Measurements from ENCODE around the gene NETO2. TPM values are rescaled to one million over a fixed set of nuclear protein-coding genes. Genes with fewer than 3 reads are reported as not detected.

The NETO2 gene
- polyA plus RNA-seq, 1 donor from 2014 or later, result 101 TPM

DNA sequence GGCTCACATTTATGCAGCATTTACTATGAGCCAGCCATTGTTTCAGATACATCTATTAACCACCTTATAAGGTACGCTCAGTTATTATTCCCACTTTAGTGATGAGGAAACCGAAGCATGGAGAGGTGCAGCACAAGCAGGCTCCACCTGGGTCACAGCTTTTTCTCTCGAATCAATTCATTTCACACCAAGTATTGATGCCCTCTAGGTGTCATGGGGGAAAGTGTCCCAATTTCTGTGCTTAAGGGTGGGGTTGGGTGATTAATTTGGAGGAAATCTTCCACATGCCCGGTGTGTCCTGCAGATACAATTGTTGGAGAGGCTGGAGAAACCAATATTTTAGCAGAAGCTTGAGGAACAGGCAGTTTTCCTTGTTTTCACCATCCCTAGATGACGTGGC is 107.5 kb downstream of the NETO2 start:
- no peak overlapping the region for H3K27ac ChIP-seq (ENCODE audit: low read length)
- TF ChIP-seq POLR2AphosphoS5 (IDR thresholded peaks at IDR 0.05), result no peak
- no peak for TF ChIP-seq RAD21 (conservative IDR thresholded peaks at IDR 0.05)
- no peak for TF ChIP-seq SMC3 (conservative IDR thresholded peaks at IDR 0.05; ENCODE audit: poor library complexity)
- TF ChIP-seq, protein P1, sequence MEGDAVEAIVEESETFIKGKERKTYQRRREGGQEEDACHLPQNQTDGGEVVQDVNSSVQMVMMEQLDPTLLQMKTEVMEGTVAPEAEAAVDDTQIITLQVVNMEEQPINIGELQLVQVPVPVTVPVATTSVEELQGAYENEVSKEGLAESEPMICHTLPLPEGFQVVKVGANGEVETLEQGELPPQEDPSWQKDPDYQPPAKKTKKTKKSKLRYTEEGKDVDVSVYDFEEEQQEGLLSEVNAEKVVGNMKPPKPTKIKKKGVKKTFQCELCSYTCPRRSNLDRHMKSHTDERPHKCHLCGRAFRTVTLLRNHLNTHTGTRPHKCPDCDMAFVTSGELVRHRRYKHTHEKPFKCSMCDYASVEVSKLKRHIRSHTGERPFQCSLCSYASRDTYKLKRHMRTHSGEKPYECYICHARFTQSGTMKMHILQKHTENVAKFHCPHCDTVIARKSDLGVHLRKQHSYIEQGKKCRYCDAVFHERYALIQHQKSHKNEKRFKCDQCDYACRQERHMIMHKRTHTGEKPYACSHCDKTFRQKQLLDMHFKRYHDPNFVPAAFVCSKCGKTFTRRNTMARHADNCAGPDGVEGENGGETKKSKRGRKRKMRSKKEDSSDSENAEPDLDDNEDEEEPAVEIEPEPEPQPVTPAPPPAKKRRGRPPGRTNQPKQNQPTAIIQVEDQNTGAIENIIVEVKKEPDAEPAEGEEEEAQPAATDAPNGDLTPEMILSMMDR (IDR thresholded peaks at IDR 0.05; ENCODE audit: poor library complexity, severe bottlenecking), result no peak
- TF ChIP-seq EP300 (conservative IDR thresholded peaks at IDR 0.05; ENCODE audit: poor library complexity, severe bottlenecking), result no peak
- TF ChIP-seq TAF1 (IDR thresholded peaks at IDR 0.05; ENCODE audit: low read depth), result no peak
- TF ChIP-seq, protein P2, sequence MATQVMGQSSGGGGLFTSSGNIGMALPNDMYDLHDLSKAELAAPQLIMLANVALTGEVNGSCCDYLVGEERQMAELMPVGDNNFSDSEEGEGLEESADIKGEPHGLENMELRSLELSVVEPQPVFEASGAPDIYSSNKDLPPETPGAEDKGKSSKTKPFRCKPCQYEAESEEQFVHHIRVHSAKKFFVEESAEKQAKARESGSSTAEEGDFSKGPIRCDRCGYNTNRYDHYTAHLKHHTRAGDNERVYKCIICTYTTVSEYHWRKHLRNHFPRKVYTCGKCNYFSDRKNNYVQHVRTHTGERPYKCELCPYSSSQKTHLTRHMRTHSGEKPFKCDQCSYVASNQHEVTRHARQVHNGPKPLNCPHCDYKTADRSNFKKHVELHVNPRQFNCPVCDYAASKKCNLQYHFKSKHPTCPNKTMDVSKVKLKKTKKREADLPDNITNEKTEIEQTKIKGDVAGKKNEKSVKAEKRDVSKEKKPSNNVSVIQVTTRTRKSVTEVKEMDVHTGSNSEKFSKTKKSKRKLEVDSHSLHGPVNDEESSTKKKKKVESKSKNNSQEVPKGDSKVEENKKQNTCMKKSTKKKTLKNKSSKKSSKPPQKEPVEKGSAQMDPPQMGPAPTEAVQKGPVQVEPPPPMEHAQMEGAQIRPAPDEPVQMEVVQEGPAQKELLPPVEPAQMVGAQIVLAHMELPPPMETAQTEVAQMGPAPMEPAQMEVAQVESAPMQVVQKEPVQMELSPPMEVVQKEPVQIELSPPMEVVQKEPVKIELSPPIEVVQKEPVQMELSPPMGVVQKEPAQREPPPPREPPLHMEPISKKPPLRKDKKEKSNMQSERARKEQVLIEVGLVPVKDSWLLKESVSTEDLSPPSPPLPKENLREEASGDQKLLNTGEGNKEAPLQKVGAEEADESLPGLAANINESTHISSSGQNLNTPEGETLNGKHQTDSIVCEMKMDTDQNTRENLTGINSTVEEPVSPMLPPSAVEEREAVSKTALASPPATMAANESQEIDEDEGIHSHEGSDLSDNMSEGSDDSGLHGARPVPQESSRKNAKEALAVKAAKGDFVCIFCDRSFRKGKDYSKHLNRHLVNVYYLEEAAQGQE (IDR thresholded peaks at IDR 0.05; ENCODE audit: borderline replicate concordance), result no peak
- TF ChIP-seq MXI1 (conservative IDR thresholded peaks at IDR 0.05; ENCODE audit: poor library complexity, severe bottlenecking), result no peak
- no peak for TF ChIP-seq EZH2 (IDR thresholded peaks at IDR 0.05; ENCODE audit: borderline replicate concordance, insufficient read depth, low read length, poor library complexity, severe bottlenecking)
- no peaks in the 10 kb centered on the region for H3K27me3 ChIP-seq (ENCODE audit: insufficient read depth, low read depth, low read length)
- H3K79me2 ChIP-seq (replicated peaks; ENCODE audit: insufficient read depth, low read length), result no peaks in the 10 kb centered on the region
- H3K4me2 ChIP-seq (ENCODE audit: low read length), result no peak overlapping the region
- no peaks in the 10 kb centered on the region for H3F3A ChIP-seq (ENCODE audit: insufficient read depth, low read length, poor library complexity, severe bottlenecking)
- no peaks in the 10 kb centered on the region for H3K9me2 ChIP-seq (ENCODE audit: insufficient read depth, low read length)
- no peaks in the 10 kb centered on the region for H4K20me1 ChIP-seq (ENCODE audit: insufficient read depth)
- no peak overlapping the region for H3K9ac ChIP-seq (ENCODE audit: low read length)
- no peak overlapping the region for H2AFZ ChIP-seq (ENCODE audit: low read depth, low read length)
- H3K9me3 ChIP-seq (ENCODE audit: low read length), result no peaks in the 10 kb centered on the region
- H3K36me3 ChIP-seq (ENCODE audit: insufficient read depth, low read length), result no peaks in the 10 kb centered on the region
- H3K4me3 ChIP-seq (ENCODE audit: low read length), result no peak overlapping the region

DNA sequence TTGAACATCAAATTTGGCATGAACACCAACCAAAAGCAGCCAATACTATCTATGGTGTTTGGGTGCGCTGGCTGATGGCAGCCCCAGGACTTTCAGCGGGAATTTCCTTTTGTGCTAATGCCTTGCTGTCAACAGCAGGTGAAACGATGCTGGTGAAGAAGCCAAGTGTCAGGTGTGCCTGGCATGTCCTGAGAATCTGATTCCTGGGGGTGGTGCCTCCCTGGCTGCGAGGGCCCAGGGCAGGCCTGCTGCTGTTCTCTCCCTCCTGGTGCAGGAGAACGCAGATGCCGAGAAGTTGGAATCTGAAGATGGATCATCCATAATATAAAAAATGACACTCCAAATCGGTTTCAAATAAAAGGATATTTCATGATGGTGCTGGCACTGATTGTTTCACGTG is 108.3 kb downstream of the NETO2 start:
- H3F3A ChIP-seq (ENCODE audit: insufficient read depth, low read length, poor library complexity, severe bottlenecking), result no peaks in the 10 kb centered on the region
- H3K4me2 ChIP-seq (ENCODE audit: low read length), result no peak overlapping the region
- no peaks in the 10 kb centered on the region for H3K9me3 ChIP-seq (ENCODE audit: low read length)
- no peak overlapping the region for H3K4me3 ChIP-seq (ENCODE audit: low read length)
- H3K36me3 ChIP-seq (ENCODE audit: insufficient read depth, low read length), result no peaks in the 10 kb centered on the region
- TF ChIP-seq, protein P1 (IDR thresholded peaks at IDR 0.05; ENCODE audit: poor library complexity, severe bottlenecking), result no peak
- TF ChIP-seq TAF1 (IDR thresholded peaks at IDR 0.05; ENCODE audit: low read depth) (no peak), SMC3 (conservative IDR thresholded peaks at IDR 0.05; ENCODE audit: poor library complexity) (no peak), POLR2AphosphoS5 (IDR thresholded peaks at IDR 0.05) (no peak), EP300 (conservative IDR thresholded peaks at IDR 0.05; ENCODE audit: poor library complexity, severe bottlenecking) (no peak), EZH2 (IDR thresholded peaks at IDR 0.05; ENCODE audit: borderline replicate concordance, insufficient read depth, low read length, poor library complexity, severe bottlenecking) (no peak), MXI1 (conservative IDR thresholded peaks at IDR 0.05; ENCODE audit: poor library complexity, severe bottlenecking) (no peak), RAD21 (conservative IDR thresholded peaks at IDR 0.05) (no peak)
- TF ChIP-seq, protein P2 (IDR thresholded peaks at IDR 0.05; ENCODE audit: borderline replicate concordance), result no peak
- H2AFZ ChIP-seq (ENCODE audit: low read depth, low read length), result no peak overlapping the region
- H3K9me2 ChIP-seq (ENCODE audit: insufficient read depth, low read length), result no peaks in the 10 kb centered on the region
- H3K79me2 ChIP-seq (replicated peaks; ENCODE audit: insufficient read depth, low read length), result no peaks in the 10 kb centered on the region
- H3K27ac ChIP-seq (ENCODE audit: low read length), result no peak overlapping the region
- no peaks in the 10 kb centered on the region for H3K27me3 ChIP-seq (ENCODE audit: insufficient read depth, low read depth, low read length)
- no peaks in the 10 kb centered on the region for H4K20me1 ChIP-seq (ENCODE audit: insufficient read depth)
- no peak overlapping the region for H3K9ac ChIP-seq (ENCODE audit: low read length)

All from neural cell (in vitro differentiated cells).